ENCODE measurements around the gene TPI1. TPM values are rescaled to one million over a fixed set of nuclear protein-coding genes. Genes with fewer than 3 reads are reported as not detected.

The TPI1 gene
- total and polyA plus RNA-seq, 2 experiments from 2014 or later: 571 to 891 TPM

GRCh38 chr12:6846316-6846869, 20.9 kb upstream of the TPI1 start:
- no peak overlapping the region for H2AFZ ChIP-seq
- no peak for DNase-seq (ENCODE audit: low spot score)
- no peaks in the 10 kb centered on the region for H3K79me2 ChIP-seq
- H3K4me3 ChIP-seq: no peak overlapping the region
- H4K20me1 ChIP-seq (ENCODE audit: insufficient read depth, poor library complexity, severe bottlenecking): no peaks in the 10 kb centered on the region
- no peaks in the 10 kb centered on the region for H3K36me3 ChIP-seq (replicated peaks; ENCODE audit: insufficient read depth, low read depth)
- peaks cover 5% of the 10 kb centered on the region for H3K4me1 ChIP-seq (ENCODE audit: insufficient read depth)
- WGBS (ENCODE audit: low lambda C conversion rate, missing lambda C conversion rate): 89% methylated on average over 7 of the region's 7 CpGs
- no peaks in the 10 kb centered on the region for H3K9me2 ChIP-seq (replicated peaks; ENCODE audit: insufficient read depth)
- TF ChIP-seq CTCF (IDR thresholded peaks at IDR 0.05; ENCODE audit: poor library complexity) (no peak), EZH2phosphoT487 (IDR thresholded peaks at IDR 0.05; ENCODE audit: low read depth, severe bottlenecking, unreplicated experiment) (no peak), EZH2 (IDR thresholded peaks at IDR 0.05; ENCODE audit: borderline replicate concordance) (no peak)
- no peaks in the 10 kb centered on the region for H3K27me3 ChIP-seq
- no peak overlapping the region for H3K4me2 ChIP-seq
- H3K27ac ChIP-seq: no peak overlapping the region
- no peaks in the 10 kb centered on the region for H3K9me3 ChIP-seq (ENCODE audit: low read depth)

- Histone ChIP-seq H3K27me3 (no peaks in the 10 kb centered on the region), H3K79me2 (no peaks in the 10 kb centered on the region), H3K4me2 (no peak overlapping the region), H3K9me2 (replicated peaks; ENCODE audit: insufficient read depth) (no peaks in the 10 kb centered on the region), H2AFZ (no peak overlapping the region), H3K4me3 (no peak overlapping the region), H3K27ac (no peak overlapping the region), H4K20me1 (ENCODE audit: insufficient read depth, poor library complexity, severe bottlenecking) (no peaks in the 10 kb centered on the region), H3K36me3 (replicated peaks; ENCODE audit: insufficient read depth, low read depth) (no peaks in the 10 kb centered on the region), H3K9me3 (ENCODE audit: low read depth) (no peaks in the 10 kb centered on the region), H3K4me1 (ENCODE audit: insufficient read depth) (peaks cover 5% of the 10 kb centered on the region)
- WGBS (ENCODE audit: low lambda C conversion rate, missing lambda C conversion rate): 88% methylated on average over 2 of the region's 2 CpGs
- no peak for TF ChIP-seq EZH2 (IDR thresholded peaks at IDR 0.05; ENCODE audit: borderline replicate concordance)
- no peak for TF ChIP-seq EZH2phosphoT487 (IDR thresholded peaks at IDR 0.05; ENCODE audit: low read depth, severe bottlenecking, unreplicated experiment)
- TF ChIP-seq CTCF (IDR thresholded peaks at IDR 0.05; ENCODE audit: poor library complexity): no peak
- DNase-seq (ENCODE audit: low spot score): no peak
These were observed 19.7 kb upstream of the TPI1 start for GRCh38 chr12:6847676-6848075.

- H3K9me2 ChIP-seq (replicated peaks; ENCODE audit: insufficient read depth): no peaks in the 10 kb centered on the region
- H3K36me3 ChIP-seq (replicated peaks; ENCODE audit: insufficient read depth, low read depth): no peaks in the 10 kb centered on the region
- no peak overlapping the region for H2AFZ ChIP-seq
- no peak overlapping the region for H3K4me3 ChIP-seq
- H3K27me3 ChIP-seq: no peaks in the 10 kb centered on the region
- no peak overlapping the region for H3K4me2 ChIP-seq
- no peaks in the 10 kb centered on the region for H4K20me1 ChIP-seq (ENCODE audit: insufficient read depth, poor library complexity, severe bottlenecking)
- no peak overlapping the region for H3K27ac ChIP-seq
- WGBS (ENCODE audit: low lambda C conversion rate, missing lambda C conversion rate): 95% methylated on average over 2 of the region's 2 CpGs
- TF ChIP-seq CTCF (IDR thresholded peaks at IDR 0.05; ENCODE audit: poor library complexity) (no peak), EZH2 (IDR thresholded peaks at IDR 0.05; ENCODE audit: borderline replicate concordance) (no peak), EZH2phosphoT487 (IDR thresholded peaks at IDR 0.05; ENCODE audit: low read depth, severe bottlenecking, unreplicated experiment) (no peak)
- H3K9me3 ChIP-seq (ENCODE audit: low read depth): no peaks in the 10 kb centered on the region
- H3K79me2 ChIP-seq: peaks cover 13% of the 10 kb centered on the region
- DNase-seq (ENCODE audit: low spot score): no peak
- H3K4me1 ChIP-seq (ENCODE audit: insufficient read depth): peaks cover 13% of the 10 kb centered on the region
These were observed 17.9 kb upstream of the TPI1 start for GRCh38 chr12:6849427-6849826.

Measured in hepatocyte (in vitro differentiated cells).